SK-N-SH treated with all-trans-retinoic acid at 6 μM for 48 hours (cell line): ENCODE results near the gene PLAA.
A peak's percentile ranks its signal among the peaks of the same experiment; 100 is the strongest.

Experiments
- ATAC-seq: fragments of 200-7000 bp; cut with Tn5 transposase; 3 replicates; pipeline ENCODE4 v1.9.1; 2020; ENCODE audit warnings: mild to moderate bottlenecking, moderate library complexity
- ARNTL ChIP-seq: fragments of 450-650 bp; formaldehyde crosslinking; IDR thresholded peaks from 2 replicates; pipeline ENCODE4 v1.5.0; 2020; ENCODE audit warnings: low read depth, mild to moderate bottlenecking, moderate library complexity, borderline replicate concordance
- BACH2 ChIP-seq: fragments of 250-450 bp; sonication (Bioruptor Pico); IDR thresholded peaks from 2 replicates; pipeline ENCODE4 v1.9.0; 2021; ENCODE audit warnings: mild to moderate bottlenecking, borderline replicate concordance
- CSDC2 ChIP-seq: fragments of 250-450 bp; sonication (Bioruptor Pico); IDR thresholded peaks from 2 replicates; pipeline ENCODE4 v1.5.0; 2020; ENCODE audit warnings: mild to moderate bottlenecking, moderate library complexity
- ESRRG ChIP-seq: fragments of 250-450 bp; sonication (Bioruptor Pico); IDR thresholded peaks from 2 replicates; pipeline ENCODE4 v1.6.1; 2021; ENCODE audit warnings: mild to moderate bottlenecking
- GLIS3 ChIP-seq: fragments of 250-450 bp; sonication (Bioruptor Pico); IDR thresholded peaks from 2 replicates; pipeline ENCODE4 v1.5.0; 2020; ENCODE audit warnings: mild to moderate bottlenecking, moderate library complexity
- ISL1 ChIP-seq: fragments of 250-450 bp; sonication (Bioruptor Pico); IDR thresholded peaks from 2 replicates; pipeline ENCODE4 v2.1.2; 2022; ENCODE audit warnings: mild to moderate bottlenecking, moderate library complexity
- OSR1 ChIP-seq: fragments of 250-450 bp; sonication (Bioruptor Pico); IDR thresholded peaks from 2 replicates; pipeline ENCODE4 v1.8.0; 2022; ENCODE audit warnings: moderate library complexity, mild to moderate bottlenecking, inconsistent platforms
- PATZ1 ChIP-seq: fragments of 250-450 bp; sonication (Bioruptor Pico); IDR thresholded peaks from 2 replicates; pipeline ENCODE4 v1.8.0; 2020; ENCODE audit warnings: mild to moderate bottlenecking, moderate library complexity, borderline replicate concordance
- RARB ChIP-seq: fragments of 250-450 bp; sonication (Bioruptor Pico); IDR thresholded peaks from 2 replicates; pipeline ENCODE4 v1.8.0; 2021; ENCODE audit warnings: mild to moderate bottlenecking, moderate library complexity
- SNAI2 ChIP-seq: fragments of 250-450 bp; sonication (Bioruptor Pico); IDR thresholded peaks from 2 replicates; pipeline ENCODE4 v1.5.0; 2020; ENCODE audit warnings: mild to moderate bottlenecking, moderate library complexity
- TCF4 ChIP-seq: fragments of 250-450 bp; sonication (Bioruptor Pico); IDR thresholded peaks from 2 replicates; pipeline ENCODE4 v1.8.0; 2021; ENCODE audit warnings: mild to moderate bottlenecking, moderate library complexity, borderline replicate concordance
- TOX ChIP-seq: fragments of 250-450 bp; sonication (Bioruptor Pico); IDR thresholded peaks from 2 replicates; pipeline ENCODE4 v1.8.0; 2021; ENCODE audit warnings: mild to moderate bottlenecking, moderate library complexity, borderline replicate concordance
- TSHZ2 ChIP-seq: fragments of 250-450 bp; sonication (Bioruptor Pico); IDR thresholded peaks from 2 replicates; pipeline ENCODE4 v1.5.0; 2020; ENCODE audit warnings: mild to moderate bottlenecking, moderate library complexity
- ZC3H10 ChIP-seq: fragments of 250-450 bp; sonication (Bioruptor Pico); IDR thresholded peaks from 2 replicates; pipeline ENCODE4 v1.5.1; 2021; ENCODE audit warnings: mild to moderate bottlenecking, moderate library complexity
- ZFP3 ChIP-seq: fragments of 250-450 bp; sonication (Bioruptor Pico); IDR thresholded peaks from 2 replicates; pipeline ENCODE4 v1.5.0; 2020; ENCODE audit warnings: mild to moderate bottlenecking, moderate library complexity
- ZFP30 ChIP-seq: fragments of 450-650 bp; formaldehyde crosslinking; IDR thresholded peaks from 2 replicates; pipeline ENCODE4 v1.5.0; 2022; ENCODE audit warnings: mild to moderate bottlenecking, moderate library complexity
- ZNF70 ChIP-seq: fragments of 450-650 bp; formaldehyde crosslinking; IDR thresholded peaks from 2 replicates; pipeline ENCODE4 v1.5.0; 2020; ENCODE audit warnings: mild to moderate bottlenecking, moderate library complexity
- ZNF8 ChIP-seq: fragments of 450-650 bp; formaldehyde crosslinking; IDR thresholded peaks from 2 replicates; pipeline ENCODE4 v1.5.0; 2020; ENCODE audit warnings: mild to moderate bottlenecking, moderate library complexity
- TF ChIP-seq, protein P1 (sequence below): fragments of 250-450 bp; sonication (Bioruptor Pico); IDR thresholded peaks from 2 replicates; pipeline ENCODE4 v1.5.1; 2021; ENCODE audit warnings: mild to moderate bottlenecking, moderate library complexity
- TF ChIP-seq, protein P2 (sequence below): fragments of 250-450 bp; sonication (Bioruptor Pico); IDR thresholded peaks from 2 replicates; pipeline ENCODE4 v1.8.0; 2021; ENCODE audit warnings: low read depth, mild to moderate bottlenecking, moderate library complexity, borderline replicate concordance

PLAA gene

GRCh38 chr9:26892251-26893029, 54.6 kb downstream of the PLAA start, which contains the start of gene CAAP1:
CAAP1 (minus strand) TSS chr9:26892802; CDS start chr9:26892715, 87 bp downstream.
- peak; percentile 96 for ATAC-seq
- TF ChIP-seq CSDC2 (no peak), ZNF70 (CRISPR knock-in tag) (no peak), ZNF8 (no peak), GLIS3 (no peak), TCF4 (CRISPR knock-in tag) (peak; percentile 15; the same call in 1 of the 2 replicates), ESRRG (CRISPR knock-in tag) (no peak), ZFP3 (CRISPR knock-in tag) (no peak), SNAI2 (CRISPR knock-in tag) (peak; percentile 73; the same call in 1 of the 2 replicates), TSHZ2 (0 out of 2 replicates have a peak, but pooled peaks have one; percentile 39), ZC3H10 (no peak), PATZ1 (CRISPR knock-in tag) (0 out of 2 replicates have a peak, but pooled peaks have one; percentile 13)
- TF ChIP-seq, protein P1, sequence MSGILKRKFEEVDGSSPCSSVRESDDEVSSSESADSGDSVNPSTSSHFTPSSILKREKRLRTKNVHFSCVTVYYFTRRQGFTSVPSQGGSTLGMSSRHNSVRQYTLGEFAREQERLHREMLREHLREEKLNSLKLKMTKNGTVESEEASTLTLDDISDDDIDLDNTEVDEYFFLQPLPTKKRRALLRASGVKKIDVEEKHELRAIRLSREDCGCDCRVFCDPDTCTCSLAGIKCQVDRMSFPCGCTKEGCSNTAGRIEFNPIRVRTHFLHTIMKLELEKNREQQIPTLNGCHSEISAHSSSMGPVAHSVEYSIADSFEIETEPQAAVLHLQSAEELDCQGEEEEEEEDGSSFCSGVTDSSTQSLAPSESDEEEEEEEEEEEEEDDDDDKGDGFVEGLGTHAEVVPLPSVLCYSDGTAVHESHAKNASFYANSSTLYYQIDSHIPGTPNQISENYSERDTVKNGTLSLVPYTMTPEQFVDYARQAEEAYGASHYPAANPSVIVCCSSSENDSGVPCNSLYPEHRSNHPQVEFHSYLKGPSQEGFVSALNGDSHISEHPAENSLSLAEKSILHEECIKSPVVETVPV (CRISPR knock-in tag) = no peak
- TF ChIP-seq, all 23 proteins: peak for 4

DNA sequence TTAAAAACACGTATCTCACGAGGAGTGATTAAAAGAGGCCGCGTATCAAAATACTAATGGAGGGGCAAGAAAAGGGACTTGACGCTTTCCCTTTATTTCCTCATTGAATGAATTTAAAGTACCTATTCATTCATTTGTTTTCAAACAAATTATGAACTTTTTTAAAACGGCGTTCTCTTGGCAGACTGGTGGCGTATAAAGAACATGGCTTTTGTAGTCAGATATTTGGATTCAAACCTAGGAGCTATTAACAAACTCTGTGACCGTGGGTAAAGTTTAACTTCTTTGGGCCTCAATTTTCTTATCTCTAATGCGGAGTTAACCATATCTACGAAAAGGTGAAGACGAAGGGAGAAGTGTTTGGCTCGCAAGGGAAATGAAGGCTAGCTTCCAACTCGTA, 55.3 kb downstream of the PLAA start:
- ATAC-seq = peak; percentile 1; the same call in 1 of the 3 replicates
- TF ChIP-seq ESRRG (CRISPR knock-in tag) = no peak
- no peak for TF ChIP-seq ZC3H10
- TF ChIP-seq TSHZ2 = no peak
- no peak for TF ChIP-seq ARNTL (CRISPR knock-in tag)
- no peak for TF ChIP-seq SNAI2 (CRISPR knock-in tag)
- TF ChIP-seq ZFP30 (CRISPR knock-in tag) = no peak
- no peak for TF ChIP-seq GLIS3
- TF ChIP-seq RARB = no peak
- TF ChIP-seq ISL1 (CRISPR knock-in tag) = no peak
- TF ChIP-seq ZNF8 = no peak
- no peak for TF ChIP-seq OSR1 (CRISPR knock-in tag)

DNA sequence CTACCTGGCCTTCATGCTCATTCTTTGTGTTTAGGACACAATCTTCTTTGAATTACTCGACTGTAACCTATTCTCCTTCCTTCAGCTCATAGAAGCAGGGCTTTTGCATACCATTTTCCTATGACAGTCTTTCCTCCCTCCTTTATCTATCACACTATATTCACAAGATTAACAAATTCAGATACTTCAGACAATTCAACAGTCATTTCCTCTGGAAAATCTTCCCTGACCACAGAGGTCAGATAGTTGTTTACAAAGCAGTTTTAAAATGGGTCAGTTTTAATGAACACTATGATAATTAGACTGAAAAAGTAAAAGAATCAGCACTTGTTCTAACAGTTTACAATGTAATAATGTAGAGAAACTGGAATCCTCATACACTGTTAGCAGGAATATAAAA, 58.8 kb downstream of the PLAA start:
- TF ChIP-seq BACH2 (CRISPR knock-in tag) = no peak
- TF ChIP-seq RARB = no peak
- TF ChIP-seq SNAI2 (CRISPR knock-in tag) = no peak
- ATAC-seq = no peak

DNA sequence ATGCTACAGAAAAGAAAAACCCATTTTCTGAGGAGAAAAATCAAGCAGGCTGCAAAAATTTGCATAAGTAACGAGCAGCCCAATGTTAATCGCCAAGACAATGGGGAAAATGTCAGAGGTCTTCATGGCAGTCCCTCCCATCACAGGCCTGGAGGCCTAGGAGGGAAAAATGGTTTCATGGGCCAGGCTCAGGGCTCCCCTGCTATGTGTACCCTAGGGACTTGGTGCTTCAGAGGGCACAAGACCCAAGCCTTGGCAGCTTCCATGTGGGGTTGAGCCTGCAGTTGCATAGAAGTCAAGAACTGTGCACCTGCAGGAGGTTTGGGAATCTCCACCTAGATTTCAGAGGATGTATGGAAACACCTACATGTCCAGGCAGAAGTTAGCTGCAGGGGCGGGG, 64.9 kb downstream of the PLAA start:
- ATAC-seq = no peak
- TF ChIP-seq TCF4 (CRISPR knock-in tag) (no peak), ZNF70 (CRISPR knock-in tag) (no peak), TOX (CRISPR knock-in tag) (no peak), ZFP3 (CRISPR knock-in tag) (no peak), RARB (no peak), ARNTL (CRISPR knock-in tag) (no peak), CSDC2 (no peak)
- TF ChIP-seq, protein P2, sequence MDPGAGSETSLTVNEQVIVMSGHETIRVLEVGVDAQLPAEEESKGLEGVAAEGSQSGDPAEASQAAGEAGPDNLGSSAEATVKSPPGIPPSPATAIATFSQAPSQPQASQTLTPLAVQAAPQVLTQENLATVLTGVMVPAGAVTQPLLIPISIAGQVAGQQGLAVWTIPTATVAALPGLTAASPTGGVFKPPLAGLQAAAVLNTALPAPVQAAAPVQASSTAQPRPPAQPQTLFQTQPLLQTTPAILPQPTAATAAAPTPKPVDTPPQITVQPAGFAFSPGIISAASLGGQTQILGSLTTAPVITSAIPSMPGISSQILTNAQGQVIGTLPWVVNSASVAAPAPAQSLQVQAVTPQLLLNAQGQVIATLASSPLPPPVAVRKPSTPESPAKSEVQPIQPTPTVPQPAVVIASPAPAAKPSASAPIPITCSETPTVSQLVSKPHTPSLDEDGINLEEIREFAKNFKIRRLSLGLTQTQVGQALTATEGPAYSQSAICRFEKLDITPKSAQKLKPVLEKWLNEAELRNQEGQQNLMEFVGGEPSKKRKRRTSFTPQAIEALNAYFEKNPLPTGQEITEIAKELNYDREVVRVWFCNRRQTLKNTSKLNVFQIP = no peak
- TF ChIP-seq, all 23 proteins: peak for 0
